Motor neuron (in vitro differentiated cells): ENCODE data around the gene ZNF480. TPM values are rescaled to one million over a fixed set of nuclear protein-coding genes. Genes with fewer than 3 reads are reported as not detected.
A peak's percentile ranks its signal among the peaks of the same experiment; 100 is the strongest.
"Not testable (repeated sequence)": the region's sequence is repeated elsewhere in the genome, so short reads cannot be mapped to it uniquely, and the experiment has no call there.

Source experiments
- ATAC-seq, 8 experiments: fragments of 200-7000 bp; cut with Tn5 transposase; replicated peaks in 6 of 8; 2 replicates each; pipeline ENCODE4 v1.8.0; 2021; ENCODE audit warnings: mild to moderate bottlenecking in 8 of 8, moderate library complexity in 8 of 8
- H3K27ac ChIP-seq, 2 donors: fragments of 250-450 bp; sonication (Bioruptor Pico); 2 replicates each; pipeline ENCODE4 v1.9.0; 2021; ENCODE audit warnings: antibody characterized with exemption in 2 of 2, mild to moderate bottlenecking in 2 of 2, moderate library complexity in 1 of 2
- H3K4me1 ChIP-seq, 2 donors: fragments of 250-450 bp; sonication (Bioruptor Pico); replicated peaks in 1 of 2; 2 replicates each; pipeline ENCODE4 v1.6.1; 2021; ENCODE audit warnings: antibody characterized with exemption in 2 of 2, mild to moderate bottlenecking in 2 of 2, moderate library complexity in 1 of 2
- H3K4me3 ChIP-seq, 5 donors: fragments of 250-450 bp; sonication (Bioruptor Pico); 2 replicates each; pipeline ENCODE4 v1.9.0; 2021; ENCODE audit warnings: antibody characterized with exemption in 5 of 5, mild to moderate bottlenecking in 5 of 5, moderate library complexity in 4 of 5
- WGBS, 10 experiments: fragments of 450-650 bp; shearing (Covaris generic); methylation state at CpG; one replicate each; pipeline ENCODE4 v1.0.0; 2022; 5-methylcytosine and 5-hydroxymethylcytosine counted together
- in situ Hi-C, 9 experiments: fragments of 400-800 bp; cut with MboI; loops; one replicate each; pipeline ENCODE4 v1.15.0; 2021; ENCODE audit warnings: low sequenced_read_pairs in 9 of 9, low pct_unique_long_range_greater_than_20kb in 2 of 9; ENCODE audit not compliant: unreplicated experiment in 9 of 9
- total RNA-seq, 8 experiments: library from RNA; unstranded; fragments of 300-600 nt; gene quantifications; 2 replicates each; pipeline versions ENCODE4 v1.2.3 to v1.2.4, GENCODE V29; 2022

Gene ZNF480
- total RNA-seq, result 10 to 100 TPM in 4 of 8 experiments, 1 to 10 TPM in 4; 6.7 to 17.7 (median 10.0) TPM

- in situ Hi-C loops, result no loop called here
- peak; percentile 86 to 91 (median 90) for ATAC-seq
- peaks cover 5 to 11% of the 10 kb centered on the region in 2 donors for H3K4me1 ChIP-seq
- 0 to 20% (median 1%) methylated on average over 1 to 21 of the region's 75 CpGs; no CpG with 5 or more reads in 4 of the 10 experiments for WGBS, 10 experiments
- H3K4me3 ChIP-seq, result peak within 1 kb of the TSS; percentile 76 to 100 (median 99)
- H3K27ac ChIP-seq, result peak within 1 kb of the TSS; percentile 94 to 97
These were observed at the start of gene ZNF480 for GRCh38 chr19:52296773-52297600. Gene ZNF480, plus strand, starts transcription at chr19:52297169. Its CDS starts 3,244 bp downstream, at chr19:52300413.

GRCh38 chr19:52248241-52248640, 48.7 kb upstream of the ZNF480 start:
- ATAC-seq, result peak in 3 of 8 experiments; percentile 75 to 98 (median 97)
- H3K4me1 ChIP-seq, result no peaks in the 10 kb centered on the region

GRCh38 chr19:52258426-52258825, 38.5 kb upstream of the ZNF480 start:
- Histone ChIP-seq H3K4me1 (no peaks in the 10 kb centered on the region), H3K27ac (no peak overlapping the region), H3K4me3 (no peak overlapping the region)
- in situ Hi-C loops, result no loop called here
- ATAC-seq, result no peak
- 83 to 100% (median 89%) methylated on average over 1 to 5 of the region's 5 CpGs; no CpG with 5 or more reads in 4 of the 10 experiments for WGBS, 10 experiments

More at GRCh38 chr19:52248241-52248640, 48.7 kb upstream of the ZNF480 start:
- Histone ChIP-seq H3K27ac (no peak overlapping the region), H3K4me3 (no peak overlapping the region)
- in situ Hi-C loops, result no loop called here
- 0 to 42% (median 4%) methylated on average over 1 to 6 of the region's 6 CpGs for WGBS, 10 experiments

GRCh38 chr19:52265556-52265955, 31.4 kb upstream of the ZNF480 start:
- H3K27ac ChIP-seq, H3K4me3 ChIP-seq, H3K4me1 ChIP-seq, ATAC-seq, in situ Hi-C loops: not testable (repeated sequence)
- WGBS, 10 experiments, result 82 to 100% (median 89%) methylated on average over 4 to 5 of the region's 6 CpGs; no CpG with 5 or more reads in 4 of the 10 experiments

GRCh38 chr19:52269338-52270261, 27.4 kb upstream of the ZNF480 start, which contains the start of gene ZNF766:
Gene ZNF766, plus strand, starts transcription at chr19:52269587. Its CDS starts 27 bp downstream, at chr19:52269614.
- WGBS, 10 experiments, result 0 to 5% (median 0%) methylated on average over 1 to 21 of the region's 70 CpGs; no CpG with 5 or more reads in 1 of the 10 experiments
- Histone ChIP-seq H3K27ac (peak within 1 kb of the TSS; percentile 98 to 99), H3K4me1 (peaks cover 7 to 8% of the 10 kb centered on the region in 2 donors), H3K4me3 (peak within 1 kb of the TSS; percentile 55 to 98 (median 74))
- ATAC-seq, result peak; percentile 91 to 96 (median 94)
- in situ Hi-C loops, result no loop called here

DNA sequence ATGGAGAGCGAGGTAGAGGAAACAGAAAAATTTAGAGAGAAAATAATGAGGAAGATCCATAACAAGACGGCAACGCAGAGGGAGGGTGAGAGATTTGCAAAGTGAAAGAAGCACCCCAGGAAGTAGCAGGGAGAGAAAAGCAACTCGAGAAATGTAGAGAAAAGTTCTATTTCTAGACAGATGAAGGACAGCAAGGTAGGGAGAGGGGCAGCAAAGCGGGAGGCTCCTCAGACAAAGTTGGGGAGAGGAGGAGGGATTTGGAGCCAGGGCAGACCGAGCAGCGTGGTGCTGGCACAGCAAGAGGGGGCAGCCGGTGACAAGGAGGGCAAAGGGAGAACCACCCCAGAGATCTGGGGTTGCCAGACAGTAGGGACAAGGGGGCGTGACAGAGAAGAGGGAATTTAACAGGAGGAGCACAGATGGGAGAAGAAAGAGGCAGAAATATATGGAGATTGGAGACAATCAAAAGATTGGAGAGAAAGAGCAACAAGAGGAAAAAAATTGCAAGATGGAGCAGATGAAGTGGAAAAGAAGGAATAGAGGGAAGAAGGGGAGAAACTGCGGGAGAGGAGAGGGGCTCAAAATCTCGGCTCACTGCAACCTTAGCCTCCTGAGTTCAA, 26.6 kb upstream of the ZNF480 start:
- 0 to 40% (median 8%) methylated on average over 2 to 11 of the region's 11 CpGs for WGBS, 10 experiments
- H3K4me3 ChIP-seq, result peak overlapping the region; percentile 55 to 98 (median 74)
- H3K27ac ChIP-seq, result peak overlapping the region; percentile 98 to 99
- in situ Hi-C loops, result no loop called here
- ATAC-seq, result peak in 7 of 8 experiments; percentile 3 to 19 (median 5)
- peaks cover 7 to 8% of the 10 kb centered on the region in 2 donors for H3K4me1 ChIP-seq

- no peak overlapping the region for H3K4me3 ChIP-seq
- H3K27ac ChIP-seq, result no peak overlapping the region
- 100% methylated on average over 1 to 2 of the region's 2 CpGs; no CpG with 5 or more reads in 6 of the 10 experiments for WGBS, 10 experiments
- in situ Hi-C loops, result no loop called here
- peaks cover 7 to 8% of the 10 kb centered on the region in 2 donors for H3K4me1 ChIP-seq
- ATAC-seq, result no peak
These were observed 23.7 kb upstream of the ZNF480 start for GRCh38 chr19:52273301-52273700.

GRCh38 chr19:52274191-52274590, 22.8 kb upstream of the ZNF480 start:
- in situ Hi-C loops, result no loop called here
- H3K4me1 ChIP-seq, result peaks cover 5 to 7% of the 10 kb centered on the region in 2 donors
- WGBS, 10 experiments, result 67 to 100% (median 83%) methylated on average over 1 to 5 of the region's 5 CpGs; no CpG with 5 or more reads in 3 of the 10 experiments

GRCh38 chr19:52275988-52276387, 21.0 kb upstream of the ZNF480 start:
- no peak overlapping the region for H3K4me3 ChIP-seq
- in situ Hi-C loops, result no loop called here
- ATAC-seq, result peak in 3 of 8 experiments; percentile 29 to 69 (median 69)
- H3K27ac ChIP-seq, result no peak overlapping the region
- 78 to 100% (median 89%) methylated on average over 1 to 5 of the region's 5 CpGs; no CpG with 5 or more reads in 3 of the 10 experiments for WGBS, 10 experiments
- H3K4me1 ChIP-seq, result peaks cover 2 to 3% of the 10 kb centered on the region in 2 donors

More at GRCh38 chr19:52274191-52274590, 22.8 kb upstream of the ZNF480 start:
- H3K4me3 ChIP-seq, result no peak overlapping the region
- H3K27ac ChIP-seq, result no peak overlapping the region
- no peak for ATAC-seq

- in situ Hi-C loops, result no loop called here
- no peak overlapping the region for H3K27ac ChIP-seq
- WGBS, 10 experiments, result 80 to 100% (median 98%) methylated on average over 1 to 4 of the region's 6 CpGs; no CpG with 5 or more reads in 4 of the 10 experiments
- no peaks in the 10 kb centered on the region for H3K4me1 ChIP-seq
- no peak overlapping the region for H3K4me3 ChIP-seq
- ATAC-seq, result no peak
These were observed 19.5 kb upstream of the ZNF480 start for GRCh38 chr19:52277471-52277870.

DNA sequence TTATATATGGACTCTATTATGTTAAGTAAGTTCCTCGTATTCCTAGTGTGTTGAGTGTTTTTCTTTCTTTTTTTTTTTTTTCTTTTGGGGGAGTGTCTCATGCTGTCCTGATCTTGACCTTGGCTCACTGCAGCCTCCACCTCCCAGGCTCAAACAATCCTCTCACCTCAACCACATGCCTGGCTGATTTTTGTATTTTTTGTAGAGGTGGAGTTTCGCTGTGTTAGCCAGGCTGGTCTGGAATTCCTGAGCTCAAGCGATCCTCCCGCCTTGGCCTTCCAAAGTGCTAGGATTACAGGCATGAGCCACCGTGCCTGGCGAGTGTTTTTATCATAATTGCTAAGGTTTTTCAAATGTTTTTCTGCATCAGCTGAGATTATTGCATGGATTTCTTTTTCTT, 10.7 kb upstream of the ZNF480 start:
- ATAC-seq, result no peak
- Histone ChIP-seq H3K4me1 (no peaks in the 10 kb centered on the region), H3K4me3 (no peak overlapping the region), H3K27ac (no peak overlapping the region)
- 82 to 98% (median 94%) methylated on average over 1 to 6 of the region's 6 CpGs; no CpG with 5 or more reads in 3 of the 10 experiments for WGBS, 10 experiments
- in situ Hi-C loops, result no loop called here

GRCh38 chr19:52291781-52292180, 5.2 kb upstream of the ZNF480 start:
- Histone ChIP-seq H3K4me1 (peaks cover 0 to 2% of the 10 kb centered on the region in 2 donors), H3K4me3 (no peak overlapping the region), H3K27ac (no peak overlapping the region)
- in situ Hi-C loops, result no loop called here
- 50 to 100% (median 85%) methylated on average over 1 to 2 of the region's 3 CpGs; no CpG with 5 or more reads in 3 of the 10 experiments for WGBS, 10 experiments
- no peak for ATAC-seq
